ENCODE measurements around the gene HOXA6.

- no peak for TF ChIP-seq POLR2AphosphoS5 (IDR thresholded peaks at IDR 0.05)
- TF ChIP-seq CTCF (IDR thresholded peaks at IDR 0.05), result no peak
- no peak for TF ChIP-seq POLR2A (IDR thresholded peaks at IDR 0.05; ENCODE audit: low read depth)
- TF ChIP-seq EP300 (IDR thresholded peaks at IDR 0.05), result no peak
Measured at GRCh38 chr7:27176962-27177794, 29.6 kb upstream of the HOXA6 start.

All from esophagus muscularis mucosa (tissue), 4 donors.